SK-N-SH treated with all-trans-retinoic acid at 6 μM for 48 hours (cell line): ENCODE measurements around the gene LUC7L3.
A peak's percentile ranks its signal among the peaks of the same experiment; 100 is the strongest.

Source experiments
- ATAC-seq: fragments of 200-7000 bp; cut with Tn5 transposase; 3 replicates; pipeline ENCODE4 v1.9.1; 2020; ENCODE audit warnings: mild to moderate bottlenecking, moderate library complexity
- ARNTL ChIP-seq: fragments of 450-650 bp; formaldehyde crosslinking; IDR thresholded peaks from 2 replicates; pipeline ENCODE4 v1.5.0; 2020; ENCODE audit warnings: low read depth, mild to moderate bottlenecking, moderate library complexity, borderline replicate concordance
- BACH2 ChIP-seq: fragments of 250-450 bp; sonication (Bioruptor Pico); IDR thresholded peaks from 2 replicates; pipeline ENCODE4 v1.9.0; 2021; ENCODE audit warnings: mild to moderate bottlenecking, borderline replicate concordance
- CREB5 ChIP-seq: fragments of 250-450 bp; sonication (Bioruptor Pico); IDR thresholded peaks from 2 replicates; pipeline ENCODE4 v1.5.1; 2020; ENCODE audit warnings: low read depth, mild to moderate bottlenecking, moderate library complexity
- CSDC2 ChIP-seq: fragments of 250-450 bp; sonication (Bioruptor Pico); IDR thresholded peaks from 2 replicates; pipeline ENCODE4 v1.5.0; 2020; ENCODE audit warnings: mild to moderate bottlenecking, moderate library complexity
- CSRNP3 ChIP-seq: fragments of 250-450 bp; sonication (Bioruptor Pico); IDR thresholded peaks from 2 replicates; pipeline ENCODE4 v1.5.1; 2021; ENCODE audit warnings: mild to moderate bottlenecking, moderate library complexity
- ESRRG ChIP-seq: fragments of 250-450 bp; sonication (Bioruptor Pico); IDR thresholded peaks from 2 replicates; pipeline ENCODE4 v1.6.1; 2021; ENCODE audit warnings: mild to moderate bottlenecking
- GLIS3 ChIP-seq: fragments of 250-450 bp; sonication (Bioruptor Pico); IDR thresholded peaks from 2 replicates; pipeline ENCODE4 v1.5.0; 2020; ENCODE audit warnings: mild to moderate bottlenecking, moderate library complexity
- ISL1 ChIP-seq: fragments of 250-450 bp; sonication (Bioruptor Pico); IDR thresholded peaks from 2 replicates; pipeline ENCODE4 v2.1.2; 2022; ENCODE audit warnings: mild to moderate bottlenecking, moderate library complexity
- PATZ1 ChIP-seq: fragments of 250-450 bp; sonication (Bioruptor Pico); IDR thresholded peaks from 2 replicates; pipeline ENCODE4 v1.8.0; 2020; ENCODE audit warnings: mild to moderate bottlenecking, moderate library complexity, borderline replicate concordance
- PPARA ChIP-seq: fragments of 250-450 bp; sonication (Bioruptor Pico); IDR thresholded peaks from 2 replicates; pipeline ENCODE4 v1.5.0; 2020; ENCODE audit warnings: mild to moderate bottlenecking, borderline replicate concordance
- RARB ChIP-seq: fragments of 250-450 bp; sonication (Bioruptor Pico); IDR thresholded peaks from 2 replicates; pipeline ENCODE4 v1.8.0; 2021; ENCODE audit warnings: mild to moderate bottlenecking, moderate library complexity
- SNAI2 ChIP-seq: fragments of 250-450 bp; sonication (Bioruptor Pico); IDR thresholded peaks from 2 replicates; pipeline ENCODE4 v1.5.0; 2020; ENCODE audit warnings: mild to moderate bottlenecking, moderate library complexity
- TCF4 ChIP-seq: fragments of 250-450 bp; sonication (Bioruptor Pico); IDR thresholded peaks from 2 replicates; pipeline ENCODE4 v1.8.0; 2021; ENCODE audit warnings: mild to moderate bottlenecking, moderate library complexity, borderline replicate concordance
- TOX ChIP-seq: fragments of 250-450 bp; sonication (Bioruptor Pico); IDR thresholded peaks from 2 replicates; pipeline ENCODE4 v1.8.0; 2021; ENCODE audit warnings: mild to moderate bottlenecking, moderate library complexity, borderline replicate concordance
- TSHZ2 ChIP-seq: fragments of 250-450 bp; sonication (Bioruptor Pico); IDR thresholded peaks from 2 replicates; pipeline ENCODE4 v1.5.0; 2020; ENCODE audit warnings: mild to moderate bottlenecking, moderate library complexity
- ZC3H10 ChIP-seq: fragments of 250-450 bp; sonication (Bioruptor Pico); IDR thresholded peaks from 2 replicates; pipeline ENCODE4 v1.5.1; 2021; ENCODE audit warnings: mild to moderate bottlenecking, moderate library complexity
- ZFP3 ChIP-seq: fragments of 250-450 bp; sonication (Bioruptor Pico); IDR thresholded peaks from 2 replicates; pipeline ENCODE4 v1.5.0; 2020; ENCODE audit warnings: mild to moderate bottlenecking, moderate library complexity
- ZNF565 ChIP-seq: fragments of 450-650 bp; formaldehyde crosslinking; conservative IDR thresholded peaks from 2 replicates; pipeline ENCODE4 v1.5.0; 2020; ENCODE audit warnings: low read depth, mild to moderate bottlenecking, moderate library complexity
- ZNF70 ChIP-seq: fragments of 450-650 bp; formaldehyde crosslinking; IDR thresholded peaks from 2 replicates; pipeline ENCODE4 v1.5.0; 2020; ENCODE audit warnings: mild to moderate bottlenecking, moderate library complexity

Gene LUC7L3

GRCh38 chr17:50763716-50764475 lies 44.5 kb downstream of the LUC7L3 start:
- no peak for ATAC-seq
- no peak for TF ChIP-seq TSHZ2
- no peak for TF ChIP-seq CSRNP3 (CRISPR knock-in tag)
- TF ChIP-seq PATZ1: no peak
- TF ChIP-seq ZNF565 (CRISPR knock-in tag): no peak
- TF ChIP-seq CSDC2: no peak
- no peak for TF ChIP-seq ISL1 (CRISPR knock-in tag)
- TF ChIP-seq GLIS3 (CRISPR knock-in tag): no peak
- TF ChIP-seq RARB (CRISPR knock-in tag): no peak
- TF ChIP-seq ZC3H10 (CRISPR knock-in tag): no peak
- no peak for TF ChIP-seq BACH2
- TF ChIP-seq ESRRG (CRISPR knock-in tag): no peak
- TF ChIP-seq ZFP3 (CRISPR knock-in tag): no peak
- TF ChIP-seq CREB5: no peak
- no peak for TF ChIP-seq TOX (CRISPR knock-in tag)
- TF ChIP-seq ARNTL (CRISPR knock-in tag): no peak

- TF ChIP-seq PATZ1 (no peak), ZFP3 (CRISPR knock-in tag) (no peak), CSRNP3 (CRISPR knock-in tag) (no peak), ZNF565 (CRISPR knock-in tag) (no peak), TSHZ2 (no peak), RARB (CRISPR knock-in tag) (no peak), BACH2 (no peak), ZNF70 (CRISPR knock-in tag) (no peak), TCF4 (CRISPR knock-in tag) (no peak), SNAI2 (CRISPR knock-in tag) (no peak), CSDC2 (no peak), ZC3H10 (CRISPR knock-in tag) (no peak), PPARA (CRISPR knock-in tag) (no peak), ISL1 (CRISPR knock-in tag) (no peak)
- ATAC-seq: 0 out of 3 replicates have a peak, but pooled peaks have one; percentile 10
Measured at GRCh38 chr17:50764734-50765149, 45.3 kb downstream of the LUC7L3 start.
